Osteocyte (in vitro differentiated cells): ENCODE data around the gene CLEC14A. TPM values are rescaled to one million over a fixed set of nuclear protein-coding genes. Genes with fewer than 3 reads are reported as not detected.

Experiments
- DNase-seq: peaks from one replicate; pipeline ENCODE4 v3.0.0; 2021; ENCODE audit warnings: mixed read lengths; ENCODE audit not compliant: unreplicated experiment; ENCODE audit errors: extremely low spot score
- H3K27ac Mint-ChIP-seq: one replicate; pipeline ENCODE4 v1.8.0; 2021; ENCODE audit warnings: mild to moderate bottlenecking, mixed read lengths; ENCODE audit not compliant: unreplicated experiment
- H3K27me3 Mint-ChIP-seq: one replicate; pipeline ENCODE4 v1.8.0; 2021; ENCODE audit warnings: mixed read lengths; ENCODE audit not compliant: unreplicated experiment
- H3K36me3 Mint-ChIP-seq: one replicate; pipeline ENCODE4 v1.8.0; 2021; ENCODE audit warnings: mixed read lengths; ENCODE audit not compliant: unreplicated experiment
- H3K4me1 Mint-ChIP-seq: one replicate; pipeline ENCODE4 v1.8.0; 2021; ENCODE audit warnings: mixed read lengths; ENCODE audit not compliant: unreplicated experiment
- H3K4me3 Mint-ChIP-seq: one replicate; pipeline ENCODE4 v1.8.0; 2021; ENCODE audit warnings: mild to moderate bottlenecking, moderate library complexity, mixed read lengths; ENCODE audit not compliant: unreplicated experiment
- H3K9me3 Mint-ChIP-seq: one replicate; pipeline ENCODE4 v1.8.0; 2021; ENCODE audit warnings: mixed read lengths; ENCODE audit not compliant: unreplicated experiment
- long read RNA-seq: library from polyadenylated mRNA; unstranded; transcript quantifications from one replicate; pipeline ENCODE4 v2.0.0, GENCODE V29; 2021
- total RNA-seq: library from RNA; stranded (reverse); gene quantifications from 2 replicates; pipeline ENCODE4 v1.2.1, GENCODE V29; 2021
- TF ChIP-seq, protein P1 (sequence below): fragments of 200-600 bp; sonication (generic); IDR thresholded peaks from 2 replicates; pipeline ENCODE4 v1.5.0; 2021; ENCODE audit warnings: antibody characterized with exemption, mild to moderate bottlenecking, moderate library complexity

Gene CLEC14A
- total RNA-seq: not detected in 2 replicates
- long read RNA-seq: 0 reads

- no peak for DNase-seq
- Mint-ChIP-seq H3K4me1 (peaks cover 5% of the 10 kb centered on the region), H3K27ac (no peak within 1 kb of the TSS)
These were observed at the start of gene CLEC14A for GRCh38 chr14:38255673-38256532. CLEC14A (minus strand) TSS chr14:38256093; CDS start chr14:38256022, 71 bp downstream.

DNA sequence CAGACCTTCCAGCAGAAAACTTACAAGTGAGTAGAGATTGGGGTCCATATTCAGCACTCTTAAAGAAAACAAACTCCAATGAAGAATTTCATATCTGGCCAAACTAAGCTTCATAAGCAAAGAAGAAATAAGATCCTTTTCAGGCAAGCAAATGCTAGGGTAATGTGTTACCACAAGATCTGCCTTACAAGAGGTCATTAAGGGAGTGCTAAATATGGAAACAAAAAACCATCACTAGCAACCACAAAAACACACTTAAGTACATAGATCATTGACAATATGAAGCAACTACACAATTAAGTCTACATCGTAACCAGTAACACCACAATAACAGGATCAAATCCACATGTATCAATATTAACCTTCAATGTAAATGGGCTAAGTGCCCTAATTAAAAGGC is 47.1 kb upstream of the CLEC14A start:
- H3K36me3 Mint-ChIP-seq: no peaks in the 10 kb centered on the region
- H3K4me3 Mint-ChIP-seq: no peak overlapping the region
- H3K27ac Mint-ChIP-seq: no peak overlapping the region
- H3K4me1 Mint-ChIP-seq: no peaks in the 10 kb centered on the region
- H3K9me3 Mint-ChIP-seq: peaks cover 21% of the 10 kb centered on the region
- DNase-seq: no peak
- peaks cover 4% of the 10 kb centered on the region for H3K27me3 Mint-ChIP-seq
- TF ChIP-seq, protein P1, sequence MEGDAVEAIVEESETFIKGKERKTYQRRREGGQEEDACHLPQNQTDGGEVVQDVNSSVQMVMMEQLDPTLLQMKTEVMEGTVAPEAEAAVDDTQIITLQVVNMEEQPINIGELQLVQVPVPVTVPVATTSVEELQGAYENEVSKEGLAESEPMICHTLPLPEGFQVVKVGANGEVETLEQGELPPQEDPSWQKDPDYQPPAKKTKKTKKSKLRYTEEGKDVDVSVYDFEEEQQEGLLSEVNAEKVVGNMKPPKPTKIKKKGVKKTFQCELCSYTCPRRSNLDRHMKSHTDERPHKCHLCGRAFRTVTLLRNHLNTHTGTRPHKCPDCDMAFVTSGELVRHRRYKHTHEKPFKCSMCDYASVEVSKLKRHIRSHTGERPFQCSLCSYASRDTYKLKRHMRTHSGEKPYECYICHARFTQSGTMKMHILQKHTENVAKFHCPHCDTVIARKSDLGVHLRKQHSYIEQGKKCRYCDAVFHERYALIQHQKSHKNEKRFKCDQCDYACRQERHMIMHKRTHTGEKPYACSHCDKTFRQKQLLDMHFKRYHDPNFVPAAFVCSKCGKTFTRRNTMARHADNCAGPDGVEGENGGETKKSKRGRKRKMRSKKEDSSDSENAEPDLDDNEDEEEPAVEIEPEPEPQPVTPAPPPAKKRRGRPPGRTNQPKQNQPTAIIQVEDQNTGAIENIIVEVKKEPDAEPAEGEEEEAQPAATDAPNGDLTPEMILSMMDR: no peak

More at GRCh38 chr14:38255673-38256532, at the start of gene CLEC14A:
- H3K9me3 Mint-ChIP-seq: no peaks in the 10 kb centered on the region
- H3K4me3 Mint-ChIP-seq: peak within 1 kb of the TSS; percentile 38
- TF ChIP-seq, protein P1: no peak
- no peaks in the 10 kb centered on the region for H3K36me3 Mint-ChIP-seq
- H3K27me3 Mint-ChIP-seq: peaks cover 31% of the 10 kb centered on the region

GRCh38 chr14:38302034-38302433 is 46.1 kb upstream of the CLEC14A start:
- H3K27ac Mint-ChIP-seq: no peak overlapping the region
- TF ChIP-seq, protein P1: no peak
- DNase-seq: peak; percentile 76
- H3K9me3 Mint-ChIP-seq: peaks cover 21% of the 10 kb centered on the region
- H3K36me3 Mint-ChIP-seq: no peaks in the 10 kb centered on the region
- no peak overlapping the region for H3K4me3 Mint-ChIP-seq
- peaks cover 4% of the 10 kb centered on the region for H3K27me3 Mint-ChIP-seq
- H3K4me1 Mint-ChIP-seq: no peaks in the 10 kb centered on the region

DNA sequence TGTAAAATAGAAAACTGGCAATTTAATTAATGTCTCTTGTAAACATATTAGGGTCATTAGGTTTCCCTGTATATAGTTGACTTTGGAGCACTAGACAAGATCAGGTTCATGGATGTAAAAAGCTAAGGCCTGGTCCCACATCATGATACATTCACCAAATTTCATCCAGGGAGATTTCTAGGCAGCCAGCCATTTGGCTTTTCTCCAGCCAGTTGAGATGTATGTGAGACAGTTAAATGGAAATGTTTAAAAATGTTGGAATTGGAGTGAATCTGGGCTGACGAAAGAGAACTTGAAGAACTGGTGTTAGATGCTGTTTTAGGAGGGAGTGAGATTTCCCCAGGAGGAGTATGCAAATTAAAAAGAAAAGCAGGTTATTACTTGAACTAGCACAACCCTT is 41.8 kb upstream of the CLEC14A start:
- no peaks in the 10 kb centered on the region for H3K27me3 Mint-ChIP-seq
- H3K9me3 Mint-ChIP-seq: peaks cover 4% of the 10 kb centered on the region
- no peaks in the 10 kb centered on the region for H3K4me1 Mint-ChIP-seq
- no peak overlapping the region for H3K27ac Mint-ChIP-seq
- TF ChIP-seq, protein P1: no peak
- no peak for DNase-seq
- H3K4me3 Mint-ChIP-seq: no peak overlapping the region
- no peaks in the 10 kb centered on the region for H3K36me3 Mint-ChIP-seq

- no peak for DNase-seq
- peaks cover 2% of the 10 kb centered on the region for H3K9me3 Mint-ChIP-seq
- H3K27me3 Mint-ChIP-seq: no peaks in the 10 kb centered on the region
- no peak overlapping the region for H3K4me3 Mint-ChIP-seq
- TF ChIP-seq, protein P1: no peak
- H3K27ac Mint-ChIP-seq: no peak overlapping the region
- no peaks in the 10 kb centered on the region for H3K36me3 Mint-ChIP-seq
- peaks cover 4% of the 10 kb centered on the region for H3K4me1 Mint-ChIP-seq
These were observed 36.0 kb upstream of the CLEC14A start for GRCh38 chr14:38291681-38292467.
